CD4-positive, alpha-beta T cell (primary cell): ENCODE results near the gene POP4. TPM values are rescaled to one million over a fixed set of nuclear protein-coding genes. Genes with fewer than 3 reads are reported as not detected.
A peak's percentile ranks its signal among the peaks of the same experiment; 100 is the strongest.

Source experiments
- ATAC-seq: fragments of 200-7000 bp; cut with Tn5 transposase; one replicate; pipeline ENCODE4 v1.10.0; 2022; ENCODE audit warnings: mild to moderate bottlenecking; ENCODE audit not compliant: poor library complexity
- CTCF ChIA-PET: fragments of 350-600 bp; sonication (Branson Sonifier 250); formaldehyde crosslinking; loops from one replicate; lab custom pipeline; 2021; ENCODE audit warnings: antibody characterized with exemption, inconsistent platforms; lab: Charles Lee
- POLR2A ChIA-PET: fragments of 350-600 bp; sonication (Branson Sonifier 250); formaldehyde crosslinking; loops from one replicate; lab custom pipeline; 2021; ENCODE audit warnings: antibody characterized with exemption, inconsistent platforms; lab: Charles Lee
- DNase-seq, 14 experiments: peaks; one replicate each; pipeline ENCODE4 v3.0.0-alpha.2; 2013 to 2020; ENCODE audit warnings: mixed read lengths in 2 of 14
- H3K27ac ChIP-seq, 2 donors: one replicate each; pipeline versions ENCODE4 v1.5.1 to v1.7.0; 2013; ENCODE audit warnings: low read length in 2 of 2, low read depth in 1 of 2, mild to moderate bottlenecking in 1 of 2
- H3K27me3 ChIP-seq, 2 experiments: 1 replicate in 1 of 2; 2 replicates in 1 of 2; pipeline versions ENCODE4 v1.6.1 to v1.7.0; 2013; ENCODE audit warnings: low read length in 2 of 2, control low read depth in 1 of 2, mild to moderate bottlenecking in 1 of 2, moderate library complexity in 1 of 2; ENCODE audit not compliant: insufficient read depth in 2 of 2, control insufficient read depth in 1 of 2
- H3K36me3 ChIP-seq: one replicate; pipeline ENCODE4 v1.6.1; 2013; ENCODE audit warnings: low read length, control low read depth; ENCODE audit not compliant: insufficient read depth
- H3K4me1 ChIP-seq: one replicate; pipeline ENCODE4 v1.6.1; 2013; ENCODE audit warnings: low read length, control low read depth; ENCODE audit not compliant: insufficient read depth
- H3K4me3 ChIP-seq: one replicate; pipeline ENCODE4 v1.5.1; 2013; ENCODE audit warnings: mild to moderate bottlenecking, low read length, moderate library complexity
- H3K9me3 ChIP-seq, 2 experiments: 1 replicate in 1 of 2; 2 replicates in 1 of 2; pipeline versions ENCODE4 v1.6.1 to v1.7.0; 2013; ENCODE audit warnings: low read length in 2 of 2, mild to moderate bottlenecking in 2 of 2, control low read depth in 1 of 2, moderate library complexity in 1 of 2; ENCODE audit not compliant: control insufficient read depth in 1 of 2, insufficient read depth in 1 of 2
- H3K27ac Mint-ChIP-seq: one replicate; pipeline ENCODE4 v1.8.0; 2020; ENCODE audit warnings: mixed read lengths
- H3K27me3 Mint-ChIP-seq: one replicate; pipeline ENCODE4 v1.8.0; 2021; ENCODE audit warnings: mixed read lengths
- H3K36me3 Mint-ChIP-seq: one replicate; pipeline ENCODE4 v1.8.0; 2021; ENCODE audit warnings: low read depth, mixed read lengths
- H3K4me1 Mint-ChIP-seq: one replicate; pipeline ENCODE4 v1.8.0; 2021; ENCODE audit warnings: low read depth, mixed read lengths
- H3K4me3 Mint-ChIP-seq: one replicate; pipeline ENCODE4 v1.8.0; 2020; ENCODE audit warnings: mild to moderate bottlenecking, mixed read lengths
- H3K9me3 Mint-ChIP-seq: one replicate; pipeline ENCODE4 v1.8.0; 2020; ENCODE audit warnings: mixed read lengths
- intact Hi-C, 2 experiments: fragments of 100-400 bp; cut with DNase I in 1 of 2; cut with micrococcal nuclease in 1 of 2; formaldehyde crosslinking; loops; one replicate each; pipeline versions ENCODE4 v1.15.1 to v1.9.0; 2023 to 2025; cut with DNase I, micrococcal nuclease
- total RNA-seq, 174 experiments: library from RNA in 2 of 174; stranded (reverse) in 2 of 174; gene quantifications; one replicate each; pipeline ENCODE4 v1.2.3 and lab custom pipeline; 2021 to 2026
- TF ChIP-seq, protein P1 (sequence below): fragments of 200-600 bp; IDR thresholded peaks from one replicate; pipeline ENCODE4 v1.8.0; 2022; ENCODE audit warnings: antibody characterized with exemption, mild to moderate bottlenecking

Gene POP4
- total RNA-seq, 2 experiments from 2014 or later: 40.5 to 42.0 TPM

DNA sequence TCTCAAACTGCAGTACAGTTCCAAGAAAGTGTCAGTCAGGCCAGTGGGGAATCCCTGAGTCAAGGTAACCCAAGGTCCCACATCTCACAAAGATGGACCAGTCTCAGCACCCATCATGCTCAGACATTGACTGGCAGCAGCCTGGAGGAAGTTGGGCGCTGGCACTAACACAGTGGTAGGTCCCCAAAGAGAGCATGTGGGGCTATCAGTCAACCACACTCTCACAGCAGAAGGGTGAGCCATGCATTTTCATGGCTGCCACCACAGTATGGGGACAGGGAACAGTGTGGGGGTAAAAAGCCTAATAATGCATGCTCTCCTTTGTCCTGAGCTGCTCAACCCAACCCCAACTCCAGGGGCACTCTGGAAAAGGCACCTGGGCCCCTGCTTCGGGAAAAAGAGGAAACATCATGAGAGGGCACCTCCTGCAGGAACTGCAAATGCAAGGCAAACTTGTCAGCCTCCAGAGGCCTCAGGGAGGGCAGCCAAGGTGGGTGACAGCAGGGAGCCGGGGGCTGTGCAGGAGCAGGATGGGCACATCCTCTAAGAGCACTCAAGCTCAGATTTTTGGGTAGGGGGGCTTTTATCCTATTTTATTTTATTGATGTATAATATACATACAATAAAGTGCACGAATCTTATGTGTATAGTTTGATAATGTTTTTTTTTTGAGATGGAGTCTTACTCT, 49.7 kb downstream of the POP4 start:
- TF ChIP-seq, protein P1, sequence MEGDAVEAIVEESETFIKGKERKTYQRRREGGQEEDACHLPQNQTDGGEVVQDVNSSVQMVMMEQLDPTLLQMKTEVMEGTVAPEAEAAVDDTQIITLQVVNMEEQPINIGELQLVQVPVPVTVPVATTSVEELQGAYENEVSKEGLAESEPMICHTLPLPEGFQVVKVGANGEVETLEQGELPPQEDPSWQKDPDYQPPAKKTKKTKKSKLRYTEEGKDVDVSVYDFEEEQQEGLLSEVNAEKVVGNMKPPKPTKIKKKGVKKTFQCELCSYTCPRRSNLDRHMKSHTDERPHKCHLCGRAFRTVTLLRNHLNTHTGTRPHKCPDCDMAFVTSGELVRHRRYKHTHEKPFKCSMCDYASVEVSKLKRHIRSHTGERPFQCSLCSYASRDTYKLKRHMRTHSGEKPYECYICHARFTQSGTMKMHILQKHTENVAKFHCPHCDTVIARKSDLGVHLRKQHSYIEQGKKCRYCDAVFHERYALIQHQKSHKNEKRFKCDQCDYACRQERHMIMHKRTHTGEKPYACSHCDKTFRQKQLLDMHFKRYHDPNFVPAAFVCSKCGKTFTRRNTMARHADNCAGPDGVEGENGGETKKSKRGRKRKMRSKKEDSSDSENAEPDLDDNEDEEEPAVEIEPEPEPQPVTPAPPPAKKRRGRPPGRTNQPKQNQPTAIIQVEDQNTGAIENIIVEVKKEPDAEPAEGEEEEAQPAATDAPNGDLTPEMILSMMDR: no peak
- no peaks in the 10 kb centered on the region for H3K36me3 Mint-ChIP-seq

DNA sequence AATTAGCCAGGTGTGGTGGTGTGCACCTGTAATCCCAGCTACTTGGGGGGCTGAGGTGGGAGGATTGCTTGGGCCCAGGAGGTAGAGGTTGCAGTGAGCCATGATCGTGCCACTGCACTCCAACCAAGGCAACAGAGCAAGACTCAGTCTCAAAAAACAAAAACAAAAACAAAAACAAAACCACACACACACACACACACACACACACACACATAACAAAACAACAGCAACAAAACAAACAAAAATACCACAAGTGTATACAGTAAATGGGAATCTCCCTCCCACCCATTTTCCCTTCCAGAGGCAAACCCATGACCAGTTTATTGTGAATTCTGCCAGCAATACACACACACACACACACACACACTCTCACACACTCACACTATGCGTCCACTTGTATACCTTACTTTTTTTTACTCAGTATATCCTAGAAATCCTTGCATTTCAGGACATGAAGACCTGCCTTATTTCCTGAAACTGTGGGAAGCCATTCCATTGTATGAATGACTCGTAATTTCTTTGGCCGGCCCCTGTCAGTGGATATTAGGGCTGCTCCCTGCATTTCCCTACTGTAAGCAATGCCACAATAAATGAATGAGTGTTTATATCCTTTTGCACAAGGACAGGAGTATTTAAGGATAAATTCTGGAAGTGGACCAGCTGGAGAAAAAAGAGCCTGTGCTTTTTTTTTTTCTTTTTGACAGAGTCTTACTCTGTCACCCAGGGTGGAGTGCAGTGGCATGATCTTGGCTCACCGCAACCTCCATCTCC, 52.3 kb downstream of the POP4 start:
- ATAC-seq: no peak
- intact Hi-C loops: no loop called here
- H3K27ac Mint-ChIP-seq: no peak overlapping the region
- H3K9me3 Mint-ChIP-seq: no peaks in the 10 kb centered on the region
- Histone ChIP-seq H3K9me3 (no peaks in the 10 kb centered on the region), H3K27me3 (no peaks in the 10 kb centered on the region), H3K4me1 (peaks cover 20% of the 10 kb centered on the region), H3K27ac (no peak overlapping the region), H3K36me3 (no peaks in the 10 kb centered on the region), H3K4me3 (no peak overlapping the region)
- no peaks in the 10 kb centered on the region for H3K27me3 Mint-ChIP-seq
- POLR2A ChIA-PET: interaction anchor here (1.2 kb wide), 1 partner anchor 14 kb away, joined by 3 read pairs; no protein-coding TSS in a partner anchor
- no peak overlapping the region for H3K4me3 Mint-ChIP-seq
- H3K36me3 Mint-ChIP-seq: no peaks in the 10 kb centered on the region
- peak in 1 of 14 experiments; percentile 2 for DNase-seq
- CTCF ChIA-PET: interaction anchor here (1.5 kb wide), 1 partner anchor 58 kb away, joined by 3 read pairs; no protein-coding TSS in a partner anchor
- TF ChIP-seq, protein P1: no peak
- peaks cover 30% of the 10 kb centered on the region for H3K4me1 Mint-ChIP-seq

More for the DNA sequence above, 49.7 kb downstream of the POP4 start:
- peaks cover 7% of the 10 kb centered on the region for H3K4me1 Mint-ChIP-seq
- H3K4me3 Mint-ChIP-seq: no peak overlapping the region
- no peaks in the 10 kb centered on the region for H3K27me3 ChIP-seq
- H3K9me3 Mint-ChIP-seq: no peaks in the 10 kb centered on the region
- intact Hi-C loops: no loop called here
- H3K27me3 Mint-ChIP-seq: no peaks in the 10 kb centered on the region
- CTCF ChIA-PET: no interaction called here
- no peak overlapping the region for H3K27ac ChIP-seq
- DNase-seq (peak in 1 of 14 experiments; percentile 19), ATAC-seq (no peak)
- no peak overlapping the region for H3K4me3 ChIP-seq
- H3K36me3 ChIP-seq: no peaks in the 10 kb centered on the region
- H3K27ac Mint-ChIP-seq: no peak overlapping the region
- POLR2A ChIA-PET: no interaction called here
- no peaks in the 10 kb centered on the region for H3K9me3 ChIP-seq
- peaks cover 16% of the 10 kb centered on the region for H3K4me1 ChIP-seq

DNA sequence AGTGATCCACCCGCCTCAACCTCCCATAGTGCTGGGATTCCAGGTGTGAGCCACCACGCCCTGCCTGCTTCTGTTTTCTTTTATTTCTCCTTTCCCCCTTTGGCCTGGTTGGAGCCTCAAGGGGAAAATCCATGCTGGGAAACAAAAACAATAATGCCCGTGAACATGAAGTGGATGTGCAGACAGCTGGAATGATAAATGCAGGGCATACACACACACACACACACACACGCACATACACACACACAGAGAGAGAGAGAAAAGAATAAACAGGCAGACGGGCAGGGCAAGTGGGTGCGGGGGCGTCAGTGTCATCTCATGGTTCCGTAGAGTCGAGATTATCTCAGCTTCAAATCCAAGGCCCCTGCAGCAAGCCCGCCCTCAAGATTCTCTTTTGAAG, 54.8 kb downstream of the POP4 start:
- H3K36me3 Mint-ChIP-seq: no peaks in the 10 kb centered on the region
- Histone ChIP-seq H3K27ac (no peak overlapping the region), H3K4me1 (peaks cover 30% of the 10 kb centered on the region), H3K27me3 (no peaks in the 10 kb centered on the region), H3K4me3 (no peak overlapping the region), H3K9me3 (no peaks in the 10 kb centered on the region), H3K36me3 (no peaks in the 10 kb centered on the region)
- peak overlapping the region; percentile 80 for H3K27ac Mint-ChIP-seq
- ChIA-PET CTCF (interaction anchor here (1.8 to 3.3 kb wide), 3 partner anchors 12 to 56 kb away, joined by 11 to 13 read pairs (median 11); no protein-coding TSS in a partner anchor), POLR2A (interaction anchor here (0.8 to 5.5 kb wide), 5 partner anchors 12 to 55 kb away, joined by 3 to 32 read pairs (median 9); partner anchors contain the start of gene C19orf12)
- peak overlapping the region; percentile 40 for H3K4me3 Mint-ChIP-seq
- ATAC-seq (peak; percentile 51), DNase-seq (peak in 6 of 14 experiments; percentile 36 to 66 (median 60))
- intact Hi-C loops: loop anchor here in 1 of 2 experiments (10.0 kb wide), 1 partner anchor 1866 kb away; no protein-coding TSS in a partner anchor
- TF ChIP-seq, protein P1: no peak
- H3K27me3 Mint-ChIP-seq: no peaks in the 10 kb centered on the region
- H3K4me1 Mint-ChIP-seq: peaks cover 41% of the 10 kb centered on the region
- H3K9me3 Mint-ChIP-seq: no peaks in the 10 kb centered on the region
